22Rv1 (cell line): ENCODE measurements around the gene HACD1.

Source experiments
- ZFX ChIP-seq: fragments of 450-650 bp; IDR thresholded peaks from 2 replicates; pipeline ENCODE4 v1.6.1; 2017; ENCODE audit warnings: antibody characterized with exemption, borderline replicate concordance
- TF ChIP-seq, protein P1 (sequence below): fragments of 450-650 bp; IDR thresholded peaks from 2 replicates; pipeline ENCODE4 v1.5.1; 2017; ENCODE audit warnings: mild to moderate bottlenecking

DNA sequence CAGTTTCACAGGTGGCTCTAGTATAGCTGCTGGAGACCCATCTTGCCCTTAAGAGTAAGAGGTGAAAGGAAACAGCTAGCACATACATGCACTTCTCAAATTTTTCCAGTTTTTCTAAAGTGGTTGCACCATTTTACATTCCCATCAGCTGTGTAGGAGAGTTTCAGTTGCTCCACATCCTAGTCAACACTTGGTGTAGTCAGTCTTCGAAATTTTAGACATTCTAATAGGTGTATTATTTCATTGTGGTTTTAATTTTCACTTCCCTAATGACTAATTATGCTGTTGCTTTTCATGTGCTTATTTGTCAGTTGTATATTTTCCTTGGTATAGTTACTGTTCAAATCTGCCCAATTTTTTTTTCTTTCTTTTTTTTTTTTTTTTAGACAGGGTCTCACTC lies 9.5 kb upstream of the HACD1 start:
- TF ChIP-seq, protein P1, sequence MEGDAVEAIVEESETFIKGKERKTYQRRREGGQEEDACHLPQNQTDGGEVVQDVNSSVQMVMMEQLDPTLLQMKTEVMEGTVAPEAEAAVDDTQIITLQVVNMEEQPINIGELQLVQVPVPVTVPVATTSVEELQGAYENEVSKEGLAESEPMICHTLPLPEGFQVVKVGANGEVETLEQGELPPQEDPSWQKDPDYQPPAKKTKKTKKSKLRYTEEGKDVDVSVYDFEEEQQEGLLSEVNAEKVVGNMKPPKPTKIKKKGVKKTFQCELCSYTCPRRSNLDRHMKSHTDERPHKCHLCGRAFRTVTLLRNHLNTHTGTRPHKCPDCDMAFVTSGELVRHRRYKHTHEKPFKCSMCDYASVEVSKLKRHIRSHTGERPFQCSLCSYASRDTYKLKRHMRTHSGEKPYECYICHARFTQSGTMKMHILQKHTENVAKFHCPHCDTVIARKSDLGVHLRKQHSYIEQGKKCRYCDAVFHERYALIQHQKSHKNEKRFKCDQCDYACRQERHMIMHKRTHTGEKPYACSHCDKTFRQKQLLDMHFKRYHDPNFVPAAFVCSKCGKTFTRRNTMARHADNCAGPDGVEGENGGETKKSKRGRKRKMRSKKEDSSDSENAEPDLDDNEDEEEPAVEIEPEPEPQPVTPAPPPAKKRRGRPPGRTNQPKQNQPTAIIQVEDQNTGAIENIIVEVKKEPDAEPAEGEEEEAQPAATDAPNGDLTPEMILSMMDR = no peak
- no peak for TF ChIP-seq ZFX
